Astrocyte (in vitro differentiated cells and primary cell): Measurements from ENCODE around the gene CFD.

Experiments used
- CTCF ChIP-seq: IDR thresholded peaks from 2 replicates; pipeline ENCODE4 v1.5.1; 2011; ENCODE audit warnings: low read depth, mild to moderate bottlenecking, inconsistent platforms, low read length, moderate library complexity; ENCODE audit not compliant: insufficient read depth
- EZH2 ChIP-seq: IDR thresholded peaks from 2 replicates; pipeline ENCODE4 v1.6.1; 2012; ENCODE audit warnings: mild to moderate bottlenecking, low read length, inconsistent platforms; ENCODE audit not compliant: insufficient read depth

- TF ChIP-seq CTCF: no peak
- TF ChIP-seq EZH2: no peak
These were observed 18.8 kb upstream of the CFD start, which contains the start of gene PRTN3 for GRCh38 chr19:840519-841206.
